ENCODE measurements around the gene FARP2.
"Not testable (repeated sequence)": the region's sequence is repeated elsewhere in the genome, so short reads cannot be mapped to it uniquely, and the experiment has no call there.

The FARP2 gene

DNA sequence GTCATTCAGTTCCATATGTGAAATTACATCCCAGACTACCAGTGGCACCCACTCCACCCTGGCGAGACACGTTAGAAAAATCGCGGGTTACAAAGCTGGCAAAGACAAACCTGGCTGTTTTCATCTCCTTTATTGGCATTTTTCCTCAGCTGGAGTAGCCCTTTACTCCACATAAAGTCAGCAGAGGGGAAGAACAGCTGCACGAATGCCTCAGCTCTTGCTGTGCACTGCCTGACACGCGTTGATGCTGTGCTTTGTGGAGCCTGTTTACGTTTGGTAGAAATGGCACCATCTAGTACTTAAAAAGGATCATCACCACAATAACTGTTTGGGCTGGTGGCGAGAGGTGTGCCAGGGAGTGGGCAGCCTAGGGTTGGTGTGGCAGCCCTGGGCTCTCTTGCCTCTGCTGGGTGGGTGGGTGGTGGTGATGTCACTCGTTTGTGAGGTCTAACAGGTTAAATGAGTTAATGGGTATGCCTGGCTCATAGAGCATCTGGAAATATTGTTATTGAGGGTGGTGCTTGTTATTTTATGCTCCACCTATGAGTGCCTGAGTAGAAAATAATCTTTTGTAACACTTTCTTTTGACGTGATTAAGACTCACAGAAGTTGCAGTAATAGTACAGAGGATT lies 16.4 kb downstream of the FARP2 start:
- DNase-seq (ENCODE audit: low spot score) = no peak

DNA sequence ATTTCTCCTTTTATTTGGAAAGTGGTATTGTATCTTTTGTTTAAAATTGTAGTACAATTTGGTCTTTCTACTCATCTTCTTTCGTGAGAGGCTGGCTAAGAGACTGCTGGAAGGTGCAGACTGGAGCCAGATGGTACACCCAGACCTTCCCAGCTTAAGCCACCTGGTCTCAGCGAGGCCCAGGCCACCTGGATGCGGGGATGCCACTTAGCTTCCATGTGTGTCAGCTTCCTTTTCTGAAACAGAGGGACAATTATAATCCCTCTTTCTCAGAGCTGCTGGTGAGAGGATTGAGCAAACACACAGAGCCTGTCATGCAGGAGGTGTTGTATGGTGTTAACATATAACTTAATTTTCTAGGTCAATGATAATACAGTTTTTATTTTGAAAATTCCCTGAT lies 17.4 kb downstream of the FARP2 start:
- DNase-seq (ENCODE audit: low spot score) = no peak

DNA sequence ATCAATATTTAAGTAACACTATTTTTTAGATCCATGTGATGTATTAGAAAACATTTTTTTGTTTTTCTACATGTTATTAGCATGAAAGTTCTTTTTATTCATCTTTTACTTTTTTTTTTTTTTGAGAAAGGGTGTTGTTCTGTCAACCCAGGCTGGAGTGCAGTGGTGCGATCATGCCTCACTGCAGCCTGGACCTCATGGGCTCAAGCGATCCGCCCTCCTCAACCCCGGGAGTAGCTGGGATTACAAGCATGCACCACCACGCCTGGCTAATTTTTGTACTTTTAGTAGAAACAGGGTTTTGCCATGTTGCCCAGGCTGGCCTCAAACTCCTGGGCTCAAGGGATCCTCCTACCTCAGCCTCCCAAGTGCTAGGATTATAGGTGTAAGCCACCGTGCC lies 17.8 kb downstream of the FARP2 start:
- DNase-seq (ENCODE audit: low spot score) = not testable (repeated sequence)

DNA sequence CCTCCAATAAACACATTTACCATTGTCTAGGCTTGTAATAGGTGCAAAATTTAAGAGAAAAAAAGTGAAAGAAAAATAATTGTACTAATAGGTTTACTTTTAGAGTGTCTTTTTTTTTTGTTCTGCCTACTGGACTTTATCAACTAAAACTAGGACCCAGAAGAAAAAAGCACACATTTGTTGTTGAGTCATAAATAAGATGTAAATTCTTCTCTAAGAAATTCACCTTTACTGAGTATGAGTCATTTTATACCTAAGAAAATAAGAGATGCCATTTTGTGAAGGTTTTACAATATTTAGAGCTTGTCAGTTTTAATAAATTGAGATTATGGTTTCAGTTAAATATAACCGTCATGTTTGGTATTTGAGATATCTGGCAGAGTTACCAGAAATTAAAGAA lies 19.2 kb downstream of the FARP2 start:
- DNase-seq (ENCODE audit: low spot score) = no peak

DNA sequence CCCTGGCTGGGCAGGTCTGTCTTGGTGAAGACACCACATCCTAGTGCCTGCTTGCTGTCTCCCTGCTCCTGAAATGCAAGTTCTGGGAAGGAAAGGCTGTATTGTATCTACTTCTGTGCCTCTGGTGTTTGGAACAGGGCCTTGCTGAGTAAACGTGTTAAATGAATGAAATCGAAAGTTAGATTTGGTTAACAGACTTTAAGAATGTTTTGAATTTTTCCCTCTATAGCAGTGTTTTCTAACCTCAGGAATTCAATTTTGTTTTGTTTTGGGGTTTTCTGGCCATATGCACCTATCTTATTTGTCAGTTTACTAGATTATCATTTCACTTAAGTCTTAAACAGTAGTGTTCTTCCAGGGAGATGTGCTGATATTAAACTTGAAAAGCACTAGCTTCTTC lies 20.7 kb downstream of the FARP2 start:
- DNase-seq (ENCODE audit: low spot score) = no peak

DNA sequence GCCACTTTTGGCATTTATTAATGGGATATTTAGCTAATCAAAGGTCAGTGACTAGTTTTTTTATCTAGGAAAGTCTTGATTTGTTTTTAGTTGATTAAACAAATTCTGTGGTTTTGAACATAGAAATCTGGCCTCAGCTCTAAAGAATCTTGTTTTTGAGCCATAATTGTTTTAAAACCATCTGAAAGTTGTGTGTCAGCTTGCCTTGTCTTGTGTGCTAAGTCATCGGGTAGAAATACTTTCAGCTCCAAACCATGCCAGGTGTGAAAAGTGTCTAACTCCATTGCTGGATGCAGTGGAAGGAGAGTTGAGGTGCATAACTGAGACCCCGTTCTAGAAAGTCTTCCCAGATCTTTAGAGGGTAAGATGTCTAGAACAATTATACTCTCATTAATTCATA lies 22.7 kb downstream of the FARP2 start:
- no peak for DNase-seq (ENCODE audit: low spot score)

DNA sequence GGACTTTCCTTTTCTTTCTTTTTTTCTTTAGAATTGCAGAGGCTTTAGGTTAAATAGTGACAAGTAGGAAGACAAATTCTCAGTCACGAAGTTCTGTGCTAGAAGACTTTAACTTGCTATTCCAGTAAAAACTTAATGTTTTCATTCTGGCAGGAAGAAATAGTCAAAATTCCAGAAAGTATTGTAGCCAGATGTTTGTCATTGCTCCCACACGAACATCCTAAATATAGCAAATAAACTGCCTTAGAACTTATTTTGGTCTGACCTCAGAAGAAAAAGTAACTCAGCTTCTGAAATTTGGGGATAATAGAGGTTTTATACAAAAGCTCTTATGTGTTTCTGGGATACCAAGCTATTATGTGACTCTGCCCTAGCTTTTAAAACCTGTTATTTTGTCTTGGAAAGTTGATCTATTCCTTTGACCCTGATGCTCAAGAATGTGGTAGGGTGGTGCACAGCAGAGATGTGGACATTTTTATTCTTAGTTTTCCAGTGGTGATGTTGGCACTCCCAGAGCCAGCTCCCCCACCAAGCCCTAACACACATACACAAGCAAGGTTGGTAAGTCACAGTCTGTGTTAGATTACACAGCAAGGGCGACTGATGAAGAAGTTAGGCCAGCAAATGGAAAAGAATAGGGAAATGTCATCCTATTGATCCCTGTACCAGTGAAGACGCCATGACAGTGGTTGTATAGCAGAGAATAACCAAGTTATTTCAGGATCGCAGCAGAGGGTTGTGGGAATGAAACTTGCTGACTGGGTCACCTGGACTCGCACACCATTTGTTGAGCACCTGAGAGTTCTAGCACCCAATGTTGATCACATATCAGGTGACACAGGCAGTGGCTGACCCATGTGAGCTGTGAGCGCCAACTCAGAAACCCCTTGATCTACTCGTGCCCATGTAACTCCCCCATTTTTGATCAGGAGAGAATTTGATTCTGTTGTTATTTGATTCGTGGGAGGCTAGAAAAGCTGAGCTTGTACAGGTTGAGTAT lies 23.7 kb downstream of the FARP2 start:
- DNase-seq (ENCODE audit: low spot score) = no peak

DNA sequence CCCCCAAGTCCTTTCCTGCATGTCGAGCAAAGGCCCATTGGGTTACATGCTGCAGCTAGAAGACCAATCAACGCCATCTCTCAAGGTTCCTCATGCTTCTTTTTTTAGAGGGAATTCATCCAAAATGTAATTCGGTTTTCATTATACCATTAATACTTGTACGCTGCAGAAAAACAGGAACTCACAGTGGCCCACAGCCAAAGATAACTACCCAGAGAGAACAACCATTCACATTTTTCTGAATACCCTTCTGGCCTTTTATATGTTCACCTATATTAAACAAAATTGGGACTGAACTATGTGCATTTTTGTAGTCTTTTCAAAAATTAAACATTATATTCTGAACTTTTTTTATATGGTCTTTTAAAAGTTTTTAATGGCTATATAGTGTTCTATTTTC lies 25.8 kb downstream of the FARP2 start:
- DNase-seq (ENCODE audit: low spot score) = no peak

DNA sequence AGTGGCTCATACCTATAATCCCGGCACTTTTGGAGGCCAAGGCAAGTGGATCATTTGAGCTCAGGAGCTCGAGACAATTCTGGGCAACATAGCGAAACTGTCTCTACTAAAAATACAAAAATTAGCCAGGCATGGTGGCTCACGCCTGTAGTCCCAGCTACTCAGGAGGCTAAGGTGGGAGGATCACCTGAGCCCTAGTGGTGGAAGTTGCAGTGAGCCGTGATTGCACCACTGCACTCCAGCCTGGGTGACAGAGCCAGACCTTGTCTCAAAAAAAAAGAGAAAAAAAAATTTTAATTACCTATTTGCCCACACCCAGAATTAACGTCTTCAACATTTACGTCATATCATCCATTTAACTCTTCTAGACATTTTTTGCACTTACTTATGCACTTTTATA lies 29.4 kb downstream of the FARP2 start:
- DNase-seq (ENCODE audit: low spot score) = not testable (repeated sequence)

DNA sequence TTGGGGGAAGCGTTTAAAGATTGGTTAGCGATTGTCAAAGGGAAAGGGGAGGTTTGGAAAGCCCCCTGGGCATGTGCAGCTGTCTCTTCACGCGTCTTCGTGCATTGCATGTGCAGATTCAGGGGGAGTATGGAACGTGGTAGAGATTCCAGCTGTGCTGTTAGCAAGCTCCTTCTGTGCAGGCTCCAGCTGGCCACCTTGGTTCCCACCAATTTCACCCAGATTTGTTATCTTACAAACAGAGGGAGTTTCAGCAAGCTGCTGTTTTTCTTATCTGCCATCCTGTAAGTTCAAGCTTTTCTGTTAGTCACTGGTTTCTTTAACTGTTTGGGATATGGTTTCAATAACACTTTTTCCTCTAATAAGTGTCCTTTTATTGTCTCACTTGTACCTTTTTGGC lies 30.4 kb downstream of the FARP2 start:
- no peak for DNase-seq (ENCODE audit: low spot score)

DNA sequence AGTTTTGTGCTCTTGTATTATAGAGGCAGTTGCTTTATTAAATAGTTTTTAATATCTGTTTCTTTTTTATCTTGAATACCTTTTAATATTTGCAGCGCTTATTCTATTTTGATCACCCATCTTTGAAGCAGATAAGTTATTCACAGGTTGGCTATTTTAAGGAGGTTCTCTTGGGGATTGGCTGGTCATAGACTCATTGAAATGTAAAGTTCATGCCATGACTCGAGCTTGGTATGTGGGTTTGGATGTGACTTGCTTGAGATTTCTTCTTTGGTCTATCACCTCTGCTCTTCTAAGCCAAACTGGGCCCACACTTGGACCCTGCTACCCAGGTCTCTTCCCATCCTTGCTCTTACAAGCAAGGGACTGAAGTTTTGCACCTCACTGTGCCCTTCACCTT lies 33.6 kb downstream of the FARP2 start:
- DNase-seq (ENCODE audit: low spot score) = no peak

DNA sequence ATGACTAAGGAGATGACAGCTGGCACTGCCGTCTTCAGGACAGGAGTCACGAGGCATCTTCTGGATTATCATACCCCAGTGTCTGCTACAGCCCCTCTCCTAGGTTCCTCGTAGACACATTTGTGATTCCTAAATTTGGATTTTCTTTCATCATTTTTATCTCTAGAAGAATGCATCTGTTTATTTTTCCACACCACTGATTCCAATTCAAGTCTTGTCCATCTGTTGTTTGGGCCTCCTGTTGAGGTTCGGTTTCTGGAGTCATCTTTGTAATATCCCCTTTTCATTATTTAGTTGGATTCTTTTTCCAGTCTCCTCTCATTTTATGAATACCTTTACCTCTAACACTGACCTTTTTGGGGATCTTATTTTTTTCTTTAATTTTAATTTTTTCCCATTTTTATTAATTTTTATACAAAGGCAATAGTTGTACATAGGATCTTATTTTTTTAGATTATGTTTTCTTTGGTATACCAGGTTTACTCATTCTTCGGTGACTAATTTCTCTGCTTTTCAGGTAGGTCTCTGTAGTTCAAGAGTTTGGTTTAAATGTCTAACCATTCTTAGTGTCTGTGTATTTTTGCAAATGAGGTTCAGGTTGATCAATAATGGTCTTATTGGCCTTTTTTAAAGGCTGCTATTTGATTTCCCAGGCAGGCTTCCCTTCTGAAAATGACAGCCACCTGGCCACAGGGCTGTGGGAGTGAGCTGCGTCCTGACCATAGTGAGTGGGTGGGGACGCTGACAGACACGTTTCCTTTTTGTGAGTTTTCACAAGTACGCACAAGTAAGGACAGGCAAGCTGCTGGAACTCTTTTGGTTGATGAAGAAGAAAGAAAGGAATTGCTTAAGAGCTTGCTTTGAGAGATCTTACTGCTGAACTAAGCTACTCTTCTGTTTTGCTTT lies 34.5 kb downstream of the FARP2 start:
- DNase-seq (ENCODE audit: low spot score) = no peak

DNA sequence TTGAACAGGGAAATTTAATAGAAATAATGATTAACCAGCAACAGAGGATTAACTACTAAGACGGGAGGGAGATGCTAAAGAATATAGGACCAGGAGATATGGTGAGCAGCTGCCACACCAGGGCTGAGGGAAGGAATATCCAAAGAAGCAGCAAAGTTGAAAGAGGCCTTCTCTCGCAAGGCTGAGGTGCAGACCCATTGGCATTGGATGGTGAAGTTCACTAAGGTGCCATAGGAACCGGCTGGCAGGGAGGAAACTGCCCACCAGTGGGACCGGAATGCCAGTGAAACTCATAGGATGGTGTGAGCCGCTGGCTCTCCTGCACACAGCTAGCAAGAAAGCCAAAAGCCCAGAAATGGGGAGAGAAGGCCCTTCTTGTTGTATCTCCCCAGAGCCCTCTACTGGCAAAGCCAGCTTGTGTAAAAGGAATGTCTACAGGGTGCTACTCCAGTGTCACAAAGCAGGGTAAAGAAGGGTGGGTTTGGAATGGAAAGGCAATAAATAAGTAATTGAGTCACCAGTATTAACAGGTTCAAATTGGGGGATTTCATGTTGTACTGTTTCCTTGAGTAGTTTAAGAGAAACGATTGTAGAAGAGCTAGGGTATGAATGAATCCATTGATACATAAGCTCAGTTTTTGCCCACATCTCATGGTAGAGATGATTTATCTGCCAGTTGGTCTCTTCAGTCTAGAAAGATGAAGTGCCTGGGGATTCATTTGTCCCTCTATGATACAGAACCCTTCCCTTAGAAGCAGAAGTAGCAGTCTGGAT lies 36.0 kb downstream of the FARP2 start:
- DNase-seq (ENCODE audit: low spot score) = peak; percentile 56

DNA sequence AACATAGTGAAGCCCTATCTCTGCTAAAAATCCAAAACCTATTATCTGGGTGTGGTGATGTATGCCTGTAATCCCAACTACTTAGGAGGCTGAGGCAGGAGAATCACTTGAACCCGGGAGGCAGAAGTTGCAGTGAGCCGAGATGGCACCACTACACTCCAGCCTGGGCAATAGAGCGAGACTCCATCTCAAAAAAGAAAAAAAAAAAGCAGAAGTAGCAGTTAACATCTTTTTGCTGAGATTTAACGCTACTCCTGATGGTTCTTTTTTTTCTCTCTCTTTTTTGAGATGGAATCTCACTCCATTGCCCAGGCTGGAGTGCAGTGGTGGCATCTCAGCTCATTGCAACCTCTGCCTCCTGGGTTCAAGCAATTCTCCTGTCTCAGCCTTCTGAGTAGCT lies 36.7 kb downstream of the FARP2 start:
- not testable (repeated sequence) for DNase-seq (ENCODE audit: low spot score)

DNA sequence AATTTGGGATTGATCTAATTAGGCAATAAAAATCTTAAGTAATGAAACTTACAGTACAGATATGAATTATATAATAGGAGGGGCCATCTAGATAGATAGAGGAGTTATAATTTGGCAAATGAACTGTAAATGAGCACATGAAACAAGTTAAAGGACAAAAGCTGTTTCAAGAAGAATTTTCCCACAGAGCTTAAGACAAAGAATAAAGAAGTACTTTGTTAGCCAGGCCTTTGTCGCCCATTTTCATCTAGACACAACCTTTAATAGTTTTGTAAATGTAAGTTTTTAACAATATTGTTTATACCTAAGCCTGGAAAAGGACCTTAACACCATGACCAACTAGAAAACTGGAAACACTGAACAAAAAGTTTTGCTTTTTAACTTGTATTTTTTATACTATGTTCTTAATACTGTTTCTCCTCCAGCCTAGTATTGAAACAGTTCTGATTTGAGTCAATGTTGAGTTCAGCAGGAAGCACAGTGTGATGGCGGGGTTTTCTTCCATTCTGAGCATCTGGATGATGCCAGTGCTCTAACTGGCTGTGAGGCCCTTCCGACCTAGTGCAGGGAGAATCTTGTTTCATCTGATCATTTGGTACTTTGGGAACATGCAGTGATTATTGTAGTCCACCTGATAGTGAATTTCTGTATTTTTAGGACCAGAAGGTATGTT lies 37.6 kb downstream of the FARP2 start:
- no peak for DNase-seq (ENCODE audit: low spot score)

DNA sequence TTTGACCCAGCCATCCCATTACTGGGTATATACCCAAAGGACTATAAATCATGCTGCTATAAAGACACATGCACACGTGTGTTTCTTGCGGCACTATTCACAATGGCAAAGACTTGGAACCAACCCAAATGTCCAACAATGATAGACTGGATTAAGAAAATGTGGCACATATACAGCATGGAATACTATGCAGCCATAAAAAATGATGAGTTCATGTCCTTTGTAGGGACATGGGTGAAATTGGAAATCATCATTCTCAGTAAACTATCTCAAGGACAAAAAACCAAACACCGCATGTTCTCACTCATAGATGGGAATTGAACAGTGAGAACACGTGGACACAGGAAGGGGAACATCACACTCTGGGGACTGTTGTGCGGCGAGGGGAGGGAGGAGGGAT lies 40.7 kb downstream of the FARP2 start:
- DNase-seq (ENCODE audit: low spot score) = not testable (repeated sequence)

DNA sequence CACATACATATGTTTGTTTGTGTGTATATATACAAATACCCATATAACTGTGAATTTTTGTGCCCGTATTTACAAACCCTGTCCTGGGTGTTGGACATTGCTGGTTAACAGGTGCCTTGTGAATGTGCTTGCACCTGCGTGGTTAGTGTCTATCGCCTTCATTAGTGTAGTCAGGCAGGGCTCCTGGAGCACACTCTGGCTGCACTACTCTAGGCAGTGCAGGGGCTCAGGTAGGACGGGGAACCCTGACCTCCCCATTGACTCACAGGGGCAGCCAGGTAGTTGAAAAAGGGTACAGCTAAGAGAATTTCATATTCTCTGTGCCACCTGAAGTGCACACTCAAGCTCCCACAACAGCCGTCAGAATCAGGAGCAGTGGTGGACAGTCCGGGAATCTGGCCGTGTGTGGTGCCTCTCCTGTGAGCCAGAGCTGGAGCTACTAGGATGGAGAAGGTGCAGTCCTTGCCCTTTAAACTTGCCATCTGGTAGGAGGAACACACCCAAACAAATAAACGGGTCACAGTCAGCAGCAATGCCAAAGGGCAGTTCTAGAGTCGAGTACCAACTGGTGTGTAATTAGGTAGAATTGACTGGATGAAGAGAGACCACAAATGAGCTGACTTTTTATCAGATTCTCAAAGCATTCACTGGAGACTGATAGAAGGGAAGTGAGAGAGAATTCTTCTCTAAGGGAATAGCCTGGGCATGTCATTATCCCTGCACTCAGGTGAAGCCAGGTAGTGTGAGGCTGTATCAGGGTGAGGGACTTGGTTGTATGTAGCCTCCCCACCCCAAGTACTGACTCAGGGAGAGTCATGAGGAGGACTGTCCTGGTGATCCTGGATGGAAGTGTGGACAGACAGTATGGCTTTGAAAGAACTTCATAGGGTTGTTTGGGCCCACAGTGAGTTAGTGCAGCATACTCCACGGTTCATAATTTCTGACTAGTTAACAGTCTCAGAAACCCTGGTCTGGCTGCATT lies 44.1 kb downstream of the FARP2 start:
- DNase-seq (ENCODE audit: low spot score) = no peak

DNA sequence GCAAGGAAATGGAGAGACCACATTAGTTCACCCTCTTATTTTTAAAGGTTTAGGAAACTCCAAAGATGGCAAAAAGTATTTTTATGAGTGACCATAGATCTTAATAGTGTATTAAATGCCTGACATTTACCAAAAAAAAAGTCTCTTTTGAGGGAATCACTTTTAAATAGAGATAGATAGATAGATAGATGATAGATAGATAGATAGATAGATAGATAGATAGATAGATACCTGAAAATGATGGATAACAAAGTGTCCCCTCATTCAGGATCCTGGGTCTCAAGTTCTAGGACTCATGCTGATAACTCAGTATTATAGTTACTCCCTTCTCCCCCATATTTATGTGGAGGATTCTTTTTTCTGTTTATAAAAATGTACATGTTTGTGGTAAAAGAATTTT lies 52.8 kb downstream of the FARP2 start:
- no peak for DNase-seq (ENCODE audit: low spot score)

DNA sequence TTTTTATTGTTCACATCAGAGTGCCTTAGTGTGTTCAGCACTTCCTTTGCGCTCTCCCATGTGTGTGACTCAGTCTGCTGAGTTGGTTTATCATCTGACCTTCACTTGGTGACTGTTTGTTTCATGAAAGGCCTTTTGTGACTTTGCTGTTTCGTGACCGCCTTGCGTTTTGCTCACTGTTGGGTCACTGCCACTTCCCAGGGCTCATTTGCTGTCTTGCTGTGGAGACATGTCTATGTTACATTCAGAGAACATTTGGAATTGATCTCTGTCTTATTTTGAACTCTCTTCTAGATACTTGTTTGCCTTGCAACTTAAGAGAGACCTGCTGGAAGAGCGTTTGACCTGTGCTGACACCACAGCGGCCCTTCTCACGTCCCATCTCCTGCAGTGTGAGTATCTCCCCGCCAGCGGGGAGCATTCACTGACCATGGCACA lies 54.7 kb downstream of the FARP2 start:
- DNase-seq (ENCODE audit: low spot score) = no peak

DNA sequence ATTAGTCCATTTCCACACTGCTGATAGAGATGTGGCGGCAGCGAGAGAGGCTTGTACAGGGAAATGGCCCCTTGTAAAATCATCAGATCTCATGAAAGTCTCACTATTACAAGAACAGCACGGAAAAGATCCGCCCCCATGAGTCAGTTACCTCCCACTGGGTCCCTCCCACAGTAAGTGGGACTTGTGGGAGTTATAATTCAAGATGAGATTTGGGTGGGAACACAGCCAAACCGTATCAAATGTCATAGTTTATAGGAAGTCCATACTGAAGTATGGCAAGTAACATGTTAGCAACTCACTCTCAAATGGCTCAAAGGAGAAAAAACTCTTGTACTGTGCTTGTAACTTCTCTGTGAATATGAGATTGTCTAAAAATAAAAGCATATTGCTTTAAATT lies 56.1 kb downstream of the FARP2 start:
- DNase-seq (ENCODE audit: low spot score) = no peak

Measured in iPS-NIHi11 (cell line).